ENCODE data around the gene LGR4.

LGR4 gene

DNA sequence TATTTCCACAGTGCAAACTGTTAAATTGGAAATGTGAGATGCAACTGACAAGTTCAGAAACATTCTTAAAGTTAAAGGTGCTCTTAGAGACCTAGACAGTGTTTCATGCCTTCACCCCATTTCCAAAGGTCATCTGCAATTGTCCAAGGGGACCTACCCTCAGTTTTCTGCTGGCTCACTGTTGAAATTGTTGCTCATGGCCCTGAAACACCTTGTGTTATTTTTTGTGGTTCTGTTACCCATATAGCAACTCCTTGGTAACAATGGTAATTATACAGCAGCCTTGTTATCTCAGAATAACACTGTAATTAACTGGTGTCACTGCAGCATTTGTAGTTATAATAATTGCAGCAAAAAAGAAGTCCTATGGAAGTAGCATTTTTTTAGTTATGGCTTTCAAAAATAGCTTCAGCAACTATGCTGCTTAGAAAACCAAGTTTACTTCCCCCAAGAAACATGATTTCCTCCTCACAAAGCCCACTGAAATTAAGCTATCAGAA lies 60.3 kb downstream of the LGR4 start:
- Histone ChIP-seq H3K27me3 (ENCODE audit: insufficient read depth, low read length) (no peaks in the 10 kb centered on the region), H3K79me2 (ENCODE audit: control insufficient read depth, insufficient read depth, low read length, unreplicated experiment) (no peaks in the 10 kb centered on the region), H3K4me3 (ENCODE audit: low read depth, low read length) (no peak overlapping the region), H3K4me1 (ENCODE audit: control insufficient read depth, insufficient read depth, low read length, unreplicated experiment) (no peaks in the 10 kb centered on the region), H3K27ac (ENCODE audit: low read depth, low read length) (no peak overlapping the region), H3K36me3 (ENCODE audit: insufficient read depth, low read length) (no peaks in the 10 kb centered on the region), H2AFZ (ENCODE audit: low read length, unreplicated experiment) (no peak overlapping the region)

DNA sequence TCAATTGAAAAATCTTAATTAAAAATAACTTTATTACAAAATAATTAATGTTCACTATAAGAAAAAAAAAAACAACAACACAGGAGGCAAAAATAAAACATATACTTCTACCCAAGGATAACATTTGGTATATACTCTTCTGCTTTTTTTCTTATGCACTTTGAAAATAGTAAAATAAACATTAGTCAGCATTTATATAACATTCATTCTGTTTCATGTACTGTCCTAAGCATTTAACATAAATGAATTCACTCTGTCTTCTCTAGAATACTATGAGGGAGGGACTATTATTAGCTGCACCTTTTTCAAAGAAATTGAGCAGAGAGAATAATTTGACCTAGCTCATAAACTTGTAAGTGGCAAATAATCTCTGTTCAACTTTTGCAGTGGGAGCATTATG lies 61.3 kb downstream of the LGR4 start:
- Histone ChIP-seq H3K36me3 (ENCODE audit: insufficient read depth, low read length) (no peaks in the 10 kb centered on the region), H3K4me1 (ENCODE audit: control insufficient read depth, insufficient read depth, low read length, unreplicated experiment) (no peaks in the 10 kb centered on the region), H3K27me3 (ENCODE audit: insufficient read depth, low read length) (no peaks in the 10 kb centered on the region), H2AFZ (ENCODE audit: low read length, unreplicated experiment) (no peak overlapping the region), H3K4me3 (ENCODE audit: low read depth, low read length) (no peak overlapping the region), H3K27ac (ENCODE audit: low read depth, low read length) (no peak overlapping the region), H3K79me2 (ENCODE audit: control insufficient read depth, insufficient read depth, low read length, unreplicated experiment) (no peaks in the 10 kb centered on the region)

DNA sequence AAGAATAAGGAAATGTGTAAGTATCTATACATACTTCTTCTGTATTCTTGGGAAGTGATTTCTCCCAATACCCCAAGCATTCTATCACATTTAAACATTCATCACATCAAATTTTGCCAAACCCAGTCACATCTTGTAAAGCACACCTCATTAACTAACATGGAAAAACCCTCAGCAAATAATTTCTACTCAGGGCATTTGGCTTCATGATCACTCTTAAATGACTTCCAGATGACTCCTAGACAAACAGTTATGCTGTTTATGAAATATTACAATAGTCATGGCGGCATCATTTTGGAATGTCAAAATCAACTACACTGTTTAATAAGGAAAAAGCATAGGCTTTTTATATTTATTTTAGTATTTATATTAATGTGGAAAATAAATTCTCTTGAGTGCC lies 62.3 kb downstream of the LGR4 start:
- H3K27me3 ChIP-seq (ENCODE audit: insufficient read depth, low read length): no peaks in the 10 kb centered on the region
- H3K4me1 ChIP-seq (ENCODE audit: control insufficient read depth, insufficient read depth, low read length, unreplicated experiment): no peaks in the 10 kb centered on the region
- no peaks in the 10 kb centered on the region for H3K36me3 ChIP-seq (ENCODE audit: insufficient read depth, low read length)
- no peaks in the 10 kb centered on the region for H3K79me2 ChIP-seq (ENCODE audit: control insufficient read depth, insufficient read depth, low read length, unreplicated experiment)
- H3K27ac ChIP-seq (ENCODE audit: low read depth, low read length): no peak overlapping the region
- no peak overlapping the region for H3K4me3 ChIP-seq (ENCODE audit: low read depth, low read length)
- no peak overlapping the region for H2AFZ ChIP-seq (ENCODE audit: low read length, unreplicated experiment)

DNA sequence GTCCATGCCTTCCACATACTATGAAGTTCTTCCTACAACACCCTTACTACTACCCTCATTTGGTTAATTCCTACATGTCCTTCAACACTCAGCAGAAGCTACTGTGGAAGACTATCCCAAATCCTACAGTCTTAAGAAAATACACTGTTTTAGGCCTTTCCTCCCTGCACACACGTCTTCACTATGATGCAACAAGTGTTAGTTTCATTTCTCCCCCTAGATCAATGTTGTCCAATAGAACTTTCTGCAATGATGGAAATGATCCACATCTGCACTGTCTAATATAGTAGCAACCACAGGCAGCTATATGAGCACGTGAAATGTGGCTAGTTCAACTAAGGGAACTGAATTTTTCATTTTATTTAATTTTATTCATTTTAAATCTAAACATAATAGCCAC lies 62.8 kb downstream of the LGR4 start:
- Histone ChIP-seq H3K36me3 (ENCODE audit: insufficient read depth, low read length) (no peaks in the 10 kb centered on the region), H2AFZ (ENCODE audit: low read length, unreplicated experiment) (no peak overlapping the region), H3K4me3 (ENCODE audit: low read depth, low read length) (no peak overlapping the region), H3K4me1 (ENCODE audit: control insufficient read depth, insufficient read depth, low read length, unreplicated experiment) (no peaks in the 10 kb centered on the region), H3K79me2 (ENCODE audit: control insufficient read depth, insufficient read depth, low read length, unreplicated experiment) (no peaks in the 10 kb centered on the region), H3K27ac (ENCODE audit: low read depth, low read length) (no peak overlapping the region), H3K27me3 (ENCODE audit: insufficient read depth, low read length) (no peaks in the 10 kb centered on the region)

DNA sequence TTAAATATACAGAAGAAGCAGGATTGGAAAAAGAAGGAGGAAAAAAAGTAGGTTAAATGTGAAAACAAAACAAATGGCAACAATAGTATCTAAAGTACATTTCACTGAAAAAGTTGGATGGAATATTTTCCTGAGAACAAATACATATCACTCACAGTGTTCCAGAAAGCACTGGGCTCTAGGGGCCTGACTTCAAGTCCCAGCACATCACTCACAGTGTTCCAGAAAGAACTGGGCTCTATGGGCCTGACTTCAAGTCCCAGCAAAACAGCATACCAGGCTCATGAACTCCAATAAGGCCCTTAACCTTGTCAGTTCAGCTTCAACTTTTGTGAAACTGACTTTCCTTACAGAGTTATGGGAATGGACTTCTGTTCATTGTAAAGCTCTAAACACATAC lies 63.5 kb downstream of the LGR4 start:
- Histone ChIP-seq H3K27ac (ENCODE audit: low read depth, low read length) (no peak overlapping the region), H3K4me1 (ENCODE audit: control insufficient read depth, insufficient read depth, low read length, unreplicated experiment) (no peaks in the 10 kb centered on the region), H3K36me3 (ENCODE audit: insufficient read depth, low read length) (no peaks in the 10 kb centered on the region), H3K27me3 (ENCODE audit: insufficient read depth, low read length) (no peaks in the 10 kb centered on the region), H3K4me3 (ENCODE audit: low read depth, low read length) (no peak overlapping the region), H2AFZ (ENCODE audit: low read length, unreplicated experiment) (no peak overlapping the region), H3K79me2 (ENCODE audit: control insufficient read depth, insufficient read depth, low read length, unreplicated experiment) (no peaks in the 10 kb centered on the region)

DNA sequence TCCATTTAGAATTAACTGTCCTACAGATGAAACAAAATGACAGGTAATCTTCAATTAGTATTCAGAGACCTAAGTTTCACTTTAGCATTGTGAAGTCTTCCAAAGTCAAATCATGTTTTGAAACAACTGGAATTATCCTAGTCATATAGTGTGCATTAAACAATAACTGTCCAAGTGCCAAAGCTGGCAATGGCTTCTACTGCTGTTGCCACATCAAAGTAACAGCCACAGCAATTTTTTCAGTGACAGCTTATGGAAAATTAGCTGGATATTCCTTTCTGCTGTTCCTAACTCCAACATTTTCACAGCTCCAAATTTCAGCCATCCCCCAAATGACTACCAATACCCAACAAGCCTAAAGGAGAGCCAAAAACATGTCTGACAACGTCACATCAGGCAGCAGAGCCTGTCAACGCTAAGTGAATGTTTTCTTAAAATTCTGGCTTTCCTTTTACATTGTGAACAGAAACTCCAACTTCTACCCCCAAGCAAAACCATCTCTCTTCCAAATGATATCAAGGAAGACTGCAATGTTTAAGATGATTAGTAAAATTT lies 64.3 kb downstream of the LGR4 start:
- Histone ChIP-seq H3K79me2 (ENCODE audit: control insufficient read depth, insufficient read depth, low read length, unreplicated experiment) (no peaks in the 10 kb centered on the region), H3K36me3 (ENCODE audit: insufficient read depth, low read length) (no peaks in the 10 kb centered on the region), H3K4me1 (ENCODE audit: control insufficient read depth, insufficient read depth, low read length, unreplicated experiment) (no peaks in the 10 kb centered on the region), H3K27ac (ENCODE audit: low read depth, low read length) (no peak overlapping the region), H3K27me3 (ENCODE audit: insufficient read depth, low read length) (no peaks in the 10 kb centered on the region), H2AFZ (ENCODE audit: low read length, unreplicated experiment) (no peak overlapping the region), H3K4me3 (ENCODE audit: low read depth, low read length) (no peak overlapping the region)

DNA sequence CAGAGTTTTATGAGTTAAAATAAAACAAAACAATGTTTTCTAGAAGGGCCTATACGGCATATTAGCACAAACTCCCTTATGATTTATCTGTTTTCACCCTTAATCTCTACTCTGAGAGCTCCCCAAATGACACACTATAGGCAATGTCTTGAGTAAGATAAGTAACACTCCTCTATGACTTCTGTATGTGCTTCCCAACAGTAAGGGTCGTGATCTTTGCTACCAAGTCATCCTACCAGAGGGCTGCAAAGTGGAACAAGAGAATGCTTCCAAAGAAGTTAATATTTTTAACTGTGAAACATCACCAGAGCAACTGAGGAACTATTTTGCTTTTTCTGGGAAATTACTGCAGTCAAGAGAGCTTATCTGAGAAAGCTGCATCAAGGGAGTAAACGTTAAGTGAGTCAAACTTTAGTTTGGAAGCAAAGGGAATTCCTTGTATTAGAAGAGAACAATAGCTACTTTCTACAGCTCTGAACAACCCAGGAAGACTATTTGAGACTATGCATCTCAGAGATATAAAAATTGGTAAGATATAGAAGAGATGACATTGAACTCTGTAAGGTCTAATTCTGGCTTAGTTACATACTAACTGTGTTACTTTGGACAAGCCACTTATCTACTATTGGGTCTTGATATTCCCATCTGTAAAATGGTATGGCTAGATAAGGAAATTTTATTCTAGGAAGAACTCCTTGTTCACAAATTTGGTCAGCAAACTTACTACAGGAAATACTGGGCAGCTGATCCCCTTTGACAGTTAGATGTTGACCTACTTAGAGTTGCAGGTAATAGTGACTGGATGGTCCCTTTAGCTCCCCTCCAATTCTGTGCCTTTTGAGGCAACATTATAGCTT lies 65.9 kb downstream of the LGR4 start:
- no peaks in the 10 kb centered on the region for H3K27me3 ChIP-seq (ENCODE audit: insufficient read depth, low read length)
- no peak overlapping the region for H3K4me3 ChIP-seq (ENCODE audit: low read depth, low read length)
- H2AFZ ChIP-seq (ENCODE audit: low read length, unreplicated experiment): no peak overlapping the region
- no peaks in the 10 kb centered on the region for H3K79me2 ChIP-seq (ENCODE audit: control insufficient read depth, insufficient read depth, low read length, unreplicated experiment)
- H3K27ac ChIP-seq (ENCODE audit: low read depth, low read length): no peak overlapping the region
- H3K36me3 ChIP-seq (ENCODE audit: insufficient read depth, low read length): no peaks in the 10 kb centered on the region
- H3K4me1 ChIP-seq (ENCODE audit: control insufficient read depth, insufficient read depth, low read length, unreplicated experiment): no peaks in the 10 kb centered on the region

DNA sequence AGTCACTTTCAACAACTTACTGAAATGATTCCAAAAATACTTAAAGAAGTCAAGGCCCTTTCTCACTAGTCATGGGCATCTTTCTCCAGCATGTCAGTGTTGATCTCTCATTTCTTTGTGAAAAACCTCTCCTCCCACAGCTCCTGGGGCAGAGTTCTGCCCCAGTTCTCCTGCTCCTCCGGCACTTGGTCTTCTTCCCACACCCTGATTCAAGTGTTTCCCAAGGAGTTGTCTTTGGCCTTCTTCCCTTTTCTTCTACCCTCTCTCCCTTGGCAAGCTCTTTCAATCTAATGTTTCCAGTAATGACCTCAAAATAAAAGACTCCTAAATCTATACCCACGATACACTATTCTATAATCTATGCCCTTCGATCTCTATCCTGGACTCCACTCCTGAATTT lies 67.5 kb downstream of the LGR4 start:
- no peak overlapping the region for H3K4me3 ChIP-seq (ENCODE audit: low read depth, low read length)
- H3K27ac ChIP-seq (ENCODE audit: low read depth, low read length): no peak overlapping the region
- H3K36me3 ChIP-seq (ENCODE audit: insufficient read depth, low read length): no peaks in the 10 kb centered on the region
- H3K4me1 ChIP-seq (ENCODE audit: control insufficient read depth, insufficient read depth, low read length, unreplicated experiment): no peaks in the 10 kb centered on the region
- no peaks in the 10 kb centered on the region for H3K27me3 ChIP-seq (ENCODE audit: insufficient read depth, low read length)
- no peaks in the 10 kb centered on the region for H3K79me2 ChIP-seq (ENCODE audit: control insufficient read depth, insufficient read depth, low read length, unreplicated experiment)
- H2AFZ ChIP-seq (ENCODE audit: low read length, unreplicated experiment): no peak overlapping the region

DNA sequence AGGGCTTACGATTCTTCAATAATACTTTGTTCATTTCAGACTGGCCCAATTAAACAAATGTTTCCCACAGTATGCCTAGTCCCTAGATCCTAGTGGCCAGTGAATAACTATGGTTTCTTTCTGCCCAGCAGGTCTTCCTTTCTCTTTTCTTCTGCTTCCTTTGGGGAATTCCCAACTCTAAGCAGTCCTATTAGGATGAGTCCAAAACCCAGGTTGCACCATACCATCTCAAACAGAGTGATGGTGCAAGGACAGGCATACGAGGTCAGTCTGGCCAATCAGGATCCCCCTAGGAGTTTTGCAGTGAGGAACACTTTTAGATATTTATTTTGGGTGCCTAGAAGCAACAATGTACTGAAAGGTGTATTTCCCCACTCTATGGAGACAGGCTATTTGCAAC lies 68.2 kb downstream of the LGR4 start:
- no peak overlapping the region for H2AFZ ChIP-seq (ENCODE audit: low read length, unreplicated experiment)
- H3K4me1 ChIP-seq (ENCODE audit: control insufficient read depth, insufficient read depth, low read length, unreplicated experiment): no peaks in the 10 kb centered on the region
- H3K27me3 ChIP-seq (ENCODE audit: insufficient read depth, low read length): no peaks in the 10 kb centered on the region
- H3K36me3 ChIP-seq (ENCODE audit: insufficient read depth, low read length): no peaks in the 10 kb centered on the region
- H3K4me3 ChIP-seq (ENCODE audit: low read depth, low read length): no peak overlapping the region
- no peak overlapping the region for H3K27ac ChIP-seq (ENCODE audit: low read depth, low read length)
- H3K79me2 ChIP-seq (ENCODE audit: control insufficient read depth, insufficient read depth, low read length, unreplicated experiment): no peaks in the 10 kb centered on the region

DNA sequence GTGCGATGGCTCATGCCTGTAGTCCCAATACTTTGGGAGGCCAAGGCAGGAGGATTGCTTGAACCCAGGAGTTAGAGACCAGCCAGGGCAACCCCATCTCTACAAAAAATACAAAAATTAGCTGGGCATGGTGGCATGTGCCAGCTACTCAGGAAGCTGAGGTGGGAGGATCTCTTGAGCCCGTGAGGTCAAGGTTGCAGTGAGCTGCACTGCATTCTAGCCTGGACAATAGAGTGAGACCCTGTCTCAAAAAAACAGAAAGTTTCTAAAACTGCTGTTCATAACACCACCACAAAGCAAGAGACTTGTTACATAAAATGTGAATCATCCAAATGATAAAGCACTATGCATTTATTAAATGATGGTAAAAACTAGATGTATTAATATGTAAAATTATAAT lies 69.4 kb downstream of the LGR4 start:
- Histone ChIP-seq H3K36me3 (ENCODE audit: insufficient read depth, low read length) (no peaks in the 10 kb centered on the region), H3K27ac (ENCODE audit: low read depth, low read length) (no peak overlapping the region), H3K4me1 (ENCODE audit: control insufficient read depth, insufficient read depth, low read length, unreplicated experiment) (no peaks in the 10 kb centered on the region), H3K4me3 (ENCODE audit: low read depth, low read length) (no peak overlapping the region), H2AFZ (ENCODE audit: low read length, unreplicated experiment) (no peak overlapping the region), H3K27me3 (ENCODE audit: insufficient read depth, low read length) (no peaks in the 10 kb centered on the region), H3K79me2 (ENCODE audit: control insufficient read depth, insufficient read depth, low read length, unreplicated experiment) (no peaks in the 10 kb centered on the region)

DNA sequence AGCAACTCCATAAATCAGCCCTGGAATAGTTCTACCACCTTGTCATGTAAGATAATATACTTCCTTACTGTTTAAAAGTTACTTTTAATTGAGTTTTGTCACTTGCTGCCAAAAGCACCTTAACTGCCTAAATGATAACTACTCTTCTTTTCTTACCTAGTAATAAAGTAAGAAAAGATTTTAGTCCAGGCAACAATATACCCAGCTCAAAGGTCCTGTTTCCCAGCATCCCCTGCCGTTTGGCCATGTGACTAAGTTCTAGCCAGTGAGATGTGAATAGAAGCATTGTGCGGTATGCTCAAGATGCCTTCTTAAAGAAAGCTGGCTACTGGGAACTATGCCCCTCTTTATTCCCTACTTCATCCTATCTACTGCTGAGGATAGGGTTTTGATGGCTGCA lies 70.1 kb downstream of the LGR4 start:
- no peak overlapping the region for H3K4me3 ChIP-seq (ENCODE audit: low read depth, low read length)
- no peaks in the 10 kb centered on the region for H3K79me2 ChIP-seq (ENCODE audit: control insufficient read depth, insufficient read depth, low read length, unreplicated experiment)
- no peaks in the 10 kb centered on the region for H3K36me3 ChIP-seq (ENCODE audit: insufficient read depth, low read length)
- H3K27ac ChIP-seq (ENCODE audit: low read depth, low read length): no peak overlapping the region
- H3K27me3 ChIP-seq (ENCODE audit: insufficient read depth, low read length): no peaks in the 10 kb centered on the region
- H3K4me1 ChIP-seq (ENCODE audit: control insufficient read depth, insufficient read depth, low read length, unreplicated experiment): no peaks in the 10 kb centered on the region
- no peak overlapping the region for H2AFZ ChIP-seq (ENCODE audit: low read length, unreplicated experiment)

Measured in ACC112 (cell line).